Fibroblast of pulmonary artery (primary cell): ENCODE results near the gene P2RX1.

ENCODE experiments used
- DNase-seq: peaks from one replicate; pipeline ENCODE4 v3.0.0-alpha.2; 2010; ENCODE audit warnings: low read depth
- H3K4me3 ChIP-seq: replicated peaks from 2 replicates; pipeline ENCODE4 v1.5.1; 2011; ENCODE audit warnings: low read depth, mild to moderate bottlenecking, control low read depth, low read length, moderate library complexity
- TF ChIP-seq, protein P1 (sequence below): IDR thresholded peaks from 2 replicates; pipeline ENCODE4 v1.5.1; 2011; ENCODE audit warnings: mild to moderate bottlenecking, control low read depth, low read length, inconsistent platforms; ENCODE audit errors: missing control alignments

Gene P2RX1

DNA sequence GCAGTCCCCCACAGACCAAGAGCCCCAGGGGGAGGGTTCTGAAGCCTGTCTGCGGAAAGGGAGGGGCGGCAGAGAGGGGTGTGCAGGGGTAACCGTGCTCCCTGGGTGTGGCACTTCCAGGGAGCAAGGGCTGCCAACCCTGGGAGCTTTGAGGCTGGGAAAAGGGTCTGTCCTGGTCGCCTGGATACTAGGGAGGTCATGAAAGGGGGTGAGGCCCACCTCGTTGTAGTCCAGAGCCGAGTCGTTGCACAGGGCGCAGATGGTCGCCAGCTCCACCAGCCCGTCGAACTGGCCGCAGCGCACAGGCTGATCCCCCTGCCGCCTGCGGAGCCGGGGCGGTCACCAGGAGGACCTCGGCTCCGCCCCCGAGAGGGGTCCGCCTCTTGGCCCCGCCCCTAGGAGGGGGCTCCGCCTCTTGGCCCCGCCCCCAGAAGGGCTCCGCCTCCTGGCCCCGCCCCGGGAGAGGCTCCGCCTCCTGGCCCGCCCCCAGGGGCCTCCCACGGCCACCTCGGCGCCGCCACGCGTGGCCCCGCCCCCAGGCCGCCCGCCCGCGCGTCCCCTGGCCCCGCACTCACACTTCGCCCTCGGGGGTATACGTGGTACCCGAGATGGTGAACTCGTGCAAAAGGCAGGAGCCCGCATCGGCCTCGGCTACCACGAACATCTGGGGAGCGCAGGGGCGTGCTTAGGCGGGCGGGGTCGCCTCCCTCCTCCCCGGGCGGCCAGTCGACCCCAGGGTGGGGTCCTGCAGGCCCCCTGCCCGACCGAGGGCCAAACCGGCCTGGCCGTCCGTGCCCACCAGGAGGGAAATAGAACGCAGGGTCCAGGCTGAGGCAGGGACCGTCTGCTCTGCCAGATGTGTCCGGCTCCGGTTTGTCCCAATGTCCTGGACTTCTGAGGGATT, 28.5 kb upstream of the P2RX1 start:
- DNase-seq = peak; percentile 52
- TF ChIP-seq, protein P1, sequence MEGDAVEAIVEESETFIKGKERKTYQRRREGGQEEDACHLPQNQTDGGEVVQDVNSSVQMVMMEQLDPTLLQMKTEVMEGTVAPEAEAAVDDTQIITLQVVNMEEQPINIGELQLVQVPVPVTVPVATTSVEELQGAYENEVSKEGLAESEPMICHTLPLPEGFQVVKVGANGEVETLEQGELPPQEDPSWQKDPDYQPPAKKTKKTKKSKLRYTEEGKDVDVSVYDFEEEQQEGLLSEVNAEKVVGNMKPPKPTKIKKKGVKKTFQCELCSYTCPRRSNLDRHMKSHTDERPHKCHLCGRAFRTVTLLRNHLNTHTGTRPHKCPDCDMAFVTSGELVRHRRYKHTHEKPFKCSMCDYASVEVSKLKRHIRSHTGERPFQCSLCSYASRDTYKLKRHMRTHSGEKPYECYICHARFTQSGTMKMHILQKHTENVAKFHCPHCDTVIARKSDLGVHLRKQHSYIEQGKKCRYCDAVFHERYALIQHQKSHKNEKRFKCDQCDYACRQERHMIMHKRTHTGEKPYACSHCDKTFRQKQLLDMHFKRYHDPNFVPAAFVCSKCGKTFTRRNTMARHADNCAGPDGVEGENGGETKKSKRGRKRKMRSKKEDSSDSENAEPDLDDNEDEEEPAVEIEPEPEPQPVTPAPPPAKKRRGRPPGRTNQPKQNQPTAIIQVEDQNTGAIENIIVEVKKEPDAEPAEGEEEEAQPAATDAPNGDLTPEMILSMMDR = no peak
- peak overlapping the region; percentile 44 for H3K4me3 ChIP-seq

DNA sequence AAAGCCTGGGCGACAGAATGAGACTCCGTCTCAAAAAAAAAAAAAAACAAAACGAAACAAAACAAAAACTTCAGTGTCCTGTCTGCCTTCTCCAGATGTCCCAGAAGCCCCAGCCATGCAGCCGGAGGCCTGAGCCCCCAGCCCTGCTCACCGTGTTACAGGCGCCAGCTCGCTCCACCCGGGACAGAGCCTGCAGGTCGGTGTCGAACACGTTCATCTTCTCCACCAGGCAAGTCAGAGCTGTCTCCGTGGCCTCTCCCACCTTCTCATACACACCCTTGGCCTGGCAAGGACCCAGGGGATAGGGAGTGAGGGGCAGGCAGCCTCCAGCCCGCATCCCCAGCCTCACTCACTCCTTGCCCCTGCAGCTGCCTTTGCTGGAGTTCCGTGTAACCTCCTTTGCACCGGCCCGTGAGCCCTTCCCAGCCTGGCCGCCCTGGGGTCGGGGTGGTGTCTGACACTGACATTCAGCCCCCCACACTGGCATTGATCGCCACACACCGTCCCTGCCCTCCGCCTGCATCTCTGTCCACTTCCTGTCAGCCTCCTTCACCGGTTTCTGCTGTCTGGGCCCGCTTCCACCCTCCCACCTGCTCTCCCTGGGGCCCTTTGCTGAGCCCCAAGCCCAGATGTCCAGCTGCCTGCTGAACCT, 27.1 kb upstream of the P2RX1 start:
- no peak overlapping the region for H3K4me3 ChIP-seq
- TF ChIP-seq, protein P1 = no peak
- no peak for DNase-seq

- TF ChIP-seq, protein P1 = no peak
- DNase-seq = no peak
These were observed 24.9 kb upstream of the P2RX1 start for GRCh38 chr17:3940965-3941698.

DNA sequence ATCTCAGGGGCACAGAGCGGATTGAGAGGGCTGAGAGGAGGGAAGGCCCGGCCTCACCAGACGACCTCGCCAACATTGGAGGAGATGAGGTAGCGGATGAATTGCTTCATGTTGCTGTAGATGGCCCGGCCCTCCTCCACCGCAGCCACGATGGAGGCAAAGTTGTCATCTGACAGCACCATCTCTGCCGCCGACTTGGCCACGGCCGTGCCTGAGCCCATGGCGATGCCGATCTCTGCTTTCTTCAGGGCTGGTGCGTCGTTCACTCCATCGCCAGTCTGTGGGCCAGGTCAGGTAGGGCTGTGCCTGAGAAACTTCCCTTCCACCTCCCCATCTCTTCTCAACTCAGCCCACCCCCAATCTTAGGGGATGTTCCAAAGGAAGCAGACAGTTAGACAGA, 21.1 kb upstream of the P2RX1 start:
- H3K4me3 ChIP-seq = no peak overlapping the region
- no peak for DNase-seq
- TF ChIP-seq, protein P1 = no peak

More at GRCh38 chr17:3940965-3941698, 24.9 kb upstream of the P2RX1 start:
- H3K4me3 ChIP-seq = no peak overlapping the region

DNA sequence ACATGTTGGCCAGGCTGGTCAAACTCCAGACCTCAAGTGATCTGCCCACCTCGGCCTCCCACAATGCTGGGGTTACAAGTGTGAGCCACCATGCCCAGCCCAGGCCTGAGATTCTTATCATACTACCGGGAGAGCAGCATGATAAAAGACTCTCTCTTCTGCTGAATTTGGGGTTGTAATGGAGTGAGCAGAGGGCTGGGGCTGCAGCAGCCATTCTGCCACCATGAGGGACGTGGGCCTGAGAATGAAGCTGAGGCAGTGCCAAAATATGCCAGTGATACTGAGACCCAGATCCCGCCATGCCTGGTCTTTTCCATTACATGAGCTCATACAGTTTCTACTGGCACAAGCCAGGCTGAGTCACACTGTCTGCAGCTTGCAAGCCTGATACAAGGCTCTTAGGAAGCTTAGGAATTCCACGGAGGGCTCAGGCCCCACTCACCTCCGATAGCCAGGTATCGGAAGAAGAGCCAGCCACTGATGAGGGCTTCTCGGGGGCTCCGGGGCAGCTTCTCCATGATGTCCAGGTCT, 19.6 kb upstream of the P2RX1 start:
- TF ChIP-seq, protein P1 = no peak
- no peak overlapping the region for H3K4me3 ChIP-seq
- DNase-seq = peak; percentile 62

DNA sequence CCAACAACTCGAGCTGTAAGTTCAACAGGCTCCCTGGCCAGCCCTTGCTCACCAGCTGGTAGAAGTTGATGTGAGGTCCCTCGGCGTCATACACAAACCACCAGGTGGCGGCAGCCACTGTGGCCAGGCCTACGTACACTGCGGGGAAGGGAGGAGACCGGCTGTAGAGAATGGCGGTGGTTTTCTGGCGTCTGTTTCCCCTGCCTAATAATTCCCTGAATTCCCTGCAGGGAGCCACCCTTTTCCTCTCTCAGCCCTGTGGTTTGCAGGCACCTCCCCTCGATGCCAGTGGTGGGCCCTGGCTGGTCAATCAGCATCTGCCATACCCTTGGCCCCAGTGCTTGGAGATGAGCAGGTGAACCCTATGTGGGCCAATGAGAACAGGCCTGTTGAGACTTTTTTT, 18.9 kb upstream of the P2RX1 start:
- H3K4me3 ChIP-seq = no peak overlapping the region
- DNase-seq = peak; percentile 86
- TF ChIP-seq, protein P1 = peak; percentile 86
